ENCODE data around the gene TMEM200B.
"Not testable (repeated sequence)": the region's sequence is repeated elsewhere in the genome, so short reads cannot be mapped to it uniquely, and the experiment has no call there.

Gene TMEM200B

DNA sequence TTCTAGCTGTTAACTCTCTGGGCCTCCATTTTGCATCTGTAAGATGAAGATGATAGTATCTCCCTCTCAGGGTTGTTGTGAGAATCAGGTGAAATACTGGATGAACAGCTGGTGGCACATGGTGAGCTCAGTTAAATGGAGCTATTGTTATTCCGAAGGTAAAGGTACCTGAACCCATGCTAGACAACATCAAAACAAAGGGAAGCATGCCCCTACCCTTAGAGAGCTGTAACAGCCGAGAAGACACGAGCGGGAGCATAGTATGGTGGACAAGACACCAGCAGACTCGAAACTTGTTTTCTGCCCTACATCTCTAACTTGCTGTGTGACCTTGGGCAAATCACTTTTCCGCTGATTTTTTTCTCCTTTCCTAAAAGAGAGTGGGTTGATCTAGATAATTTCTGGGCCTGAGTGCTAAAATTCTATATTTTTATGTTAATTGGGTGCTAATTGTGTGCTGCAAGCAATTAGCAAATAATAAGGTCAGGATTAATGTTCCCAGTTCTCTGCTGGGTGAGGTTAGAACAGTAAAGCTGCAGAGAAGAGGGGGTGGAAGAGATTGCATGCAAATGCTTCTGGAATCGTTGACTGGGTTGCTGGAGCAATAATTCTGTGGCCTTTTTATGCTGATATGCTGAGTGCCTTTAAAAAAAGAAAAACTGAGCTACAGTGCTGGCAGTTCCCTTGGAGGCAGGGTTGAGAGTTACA is 10.8 kb downstream of the TMEM200B start:
- no peak for DNase-seq

DNA sequence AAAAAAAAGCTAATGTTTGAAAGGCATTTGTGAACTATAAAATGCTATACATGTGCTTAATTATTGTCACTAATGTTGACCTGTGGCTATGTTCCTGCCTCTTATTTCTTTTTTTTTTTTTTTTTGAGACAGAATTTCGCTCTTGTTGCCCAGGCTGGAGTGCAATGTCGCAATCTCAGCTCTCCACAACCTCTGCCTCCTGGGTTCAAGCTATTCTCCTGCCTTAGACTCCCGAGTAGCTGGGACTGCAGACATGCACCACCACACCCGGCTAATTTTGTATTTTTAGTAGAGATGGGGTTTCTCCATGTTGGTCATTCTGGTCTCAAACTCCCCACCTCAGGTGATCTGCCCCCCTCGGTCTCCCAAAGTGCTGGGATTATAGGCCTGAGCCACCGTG is 15.7 kb downstream of the TMEM200B start:
- DNase-seq: not testable (repeated sequence)

DNA sequence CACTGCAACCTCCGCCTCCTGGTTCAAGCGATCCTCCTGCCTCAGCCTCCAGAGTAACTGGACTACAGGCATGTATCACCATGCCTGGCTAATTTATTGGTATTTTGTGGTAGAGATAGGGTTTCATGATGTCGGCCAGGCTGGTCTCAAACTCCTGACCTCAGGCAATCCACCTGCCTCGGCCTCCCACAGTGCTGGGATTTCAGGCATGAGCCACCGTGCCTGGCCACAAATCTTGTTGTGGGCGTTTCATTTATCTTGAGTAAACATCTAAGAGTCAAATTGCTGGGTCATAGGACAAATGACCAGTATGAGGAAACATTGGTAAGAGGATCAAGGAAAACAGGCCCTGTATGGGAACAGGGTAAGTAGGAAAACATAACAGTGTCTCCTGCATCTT is 17.9 kb downstream of the TMEM200B start:
- no peak for DNase-seq

DNA sequence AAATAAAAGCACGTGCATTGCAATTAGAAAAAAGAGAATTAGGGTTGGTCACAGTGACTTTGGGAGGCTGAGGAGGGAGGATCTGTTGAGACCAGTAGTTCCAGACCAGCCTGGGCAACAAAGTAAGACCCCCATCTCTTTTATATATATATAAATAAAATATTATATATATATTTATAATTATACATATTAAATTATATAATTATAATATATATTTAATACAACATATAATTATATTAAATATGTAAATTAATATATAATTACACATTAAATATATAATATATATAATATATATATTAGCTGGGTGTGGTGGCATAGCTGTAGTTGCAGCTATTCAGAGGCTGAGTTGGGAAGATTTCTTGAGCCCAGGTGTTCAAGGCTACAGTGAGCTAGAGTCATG is 23.2 kb downstream of the TMEM200B start:
- DNase-seq: no peak

DNA sequence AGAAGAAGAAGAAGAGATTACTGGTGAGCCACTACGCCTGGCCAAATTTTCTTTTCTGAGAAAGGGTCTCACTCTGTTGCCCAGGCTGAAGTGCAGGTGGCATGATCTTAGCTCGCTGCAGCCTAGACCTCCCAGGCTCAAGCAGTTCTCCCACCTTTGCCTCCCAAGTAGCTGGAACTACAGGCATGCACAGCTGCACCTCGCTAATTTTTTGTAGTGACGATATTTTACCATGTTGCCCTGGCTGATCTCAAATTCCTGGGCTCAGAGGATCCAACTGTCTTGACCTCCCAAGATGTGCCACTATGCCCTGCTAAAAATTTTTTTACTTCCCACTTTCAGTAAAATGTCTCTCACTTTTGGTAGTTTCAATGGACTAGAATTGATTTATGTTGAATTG is 24.4 kb downstream of the TMEM200B start:
- DNase-seq: no peak

DNA sequence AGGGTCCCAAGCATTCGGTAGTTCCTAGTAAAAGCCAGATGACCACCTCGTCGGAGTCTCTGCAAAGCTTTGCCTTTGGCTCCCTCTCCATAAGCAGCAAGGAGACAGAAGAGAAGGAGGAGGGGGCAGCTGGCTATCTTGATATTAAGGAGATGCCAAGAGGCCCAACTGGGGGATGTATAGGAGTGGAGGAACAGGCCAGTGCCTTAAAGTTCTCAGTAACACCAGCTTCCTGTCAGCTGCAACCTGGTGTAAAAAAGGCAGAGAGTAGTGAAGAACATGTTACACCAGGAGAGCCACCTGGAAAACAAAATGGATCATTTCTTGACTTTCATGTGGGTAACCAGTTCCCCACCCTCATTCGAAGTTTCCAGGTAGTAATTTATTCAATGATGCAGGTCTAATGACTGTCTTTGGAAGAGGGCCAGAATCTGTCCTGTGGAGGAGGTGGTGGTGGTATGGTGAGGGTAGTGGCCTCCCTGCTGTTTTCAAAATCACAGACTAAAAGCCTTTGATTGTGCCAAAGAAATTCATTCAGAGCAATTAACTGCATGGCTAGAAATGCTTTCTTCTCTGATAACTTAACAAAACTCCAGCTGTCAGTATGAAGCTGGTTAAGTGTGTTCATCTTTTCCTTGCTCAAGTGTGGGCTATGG is 27.3 kb downstream of the TMEM200B start:
- no peak for DNase-seq

DNA sequence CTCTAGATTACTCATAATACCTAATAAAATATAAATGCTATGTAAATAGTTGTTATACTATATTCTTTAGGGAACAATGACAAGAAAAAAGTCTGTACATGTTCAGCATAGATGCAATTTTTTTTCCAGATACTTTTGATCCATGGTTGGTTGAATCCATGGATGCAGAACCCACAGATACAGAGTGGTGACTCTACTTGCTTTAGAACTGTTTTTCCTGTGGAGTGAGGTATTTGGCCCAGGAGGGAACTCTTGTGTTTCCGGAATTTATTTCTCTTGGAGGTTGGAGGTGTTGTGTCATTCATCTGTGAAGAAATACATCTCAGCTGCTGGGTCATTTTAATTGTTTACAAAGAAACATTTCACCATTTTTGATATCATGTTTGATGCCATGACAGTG is 28.7 kb downstream of the TMEM200B start:
- no peak for DNase-seq

DNA sequence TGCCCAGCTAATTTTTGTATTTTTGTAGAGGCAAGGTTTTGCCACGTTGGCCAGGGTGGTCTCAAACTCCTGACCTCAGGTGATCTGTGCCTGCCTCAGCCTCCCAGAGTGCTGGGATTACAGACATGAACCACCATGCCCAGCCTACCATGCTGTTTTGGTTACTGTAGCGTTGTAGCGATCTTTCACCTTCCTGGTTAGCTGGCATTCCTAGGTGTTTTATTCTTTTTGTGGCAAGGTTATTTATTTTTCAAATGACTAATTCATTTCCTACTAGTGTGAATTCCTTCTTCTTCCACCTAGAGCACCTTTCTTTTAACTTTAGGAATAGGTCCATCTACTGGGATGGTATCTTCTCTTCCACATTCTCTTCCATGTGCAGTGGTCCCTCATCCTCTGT is 29.3 kb downstream of the TMEM200B start:
- DNase-seq: no peak

DNA sequence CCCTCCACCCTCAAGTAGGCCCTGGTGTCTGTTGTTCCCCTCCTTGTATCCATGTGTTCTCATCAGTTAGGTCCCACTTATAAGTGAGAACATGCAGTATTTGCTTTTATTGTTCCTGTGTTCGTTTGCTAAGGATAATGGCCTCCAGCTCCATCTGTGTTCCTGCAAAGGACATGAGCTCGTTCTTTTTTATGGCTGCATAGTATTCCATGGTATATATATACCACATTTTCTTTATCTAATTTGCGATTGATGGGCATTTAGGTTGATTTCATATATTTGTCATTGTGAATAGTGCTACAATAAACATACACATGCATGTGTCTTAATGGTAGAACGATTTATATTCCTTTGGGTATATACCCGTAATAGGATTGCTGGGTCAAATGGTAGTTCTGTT is 31.0 kb downstream of the TMEM200B start:
- DNase-seq: not testable (repeated sequence)

DNA sequence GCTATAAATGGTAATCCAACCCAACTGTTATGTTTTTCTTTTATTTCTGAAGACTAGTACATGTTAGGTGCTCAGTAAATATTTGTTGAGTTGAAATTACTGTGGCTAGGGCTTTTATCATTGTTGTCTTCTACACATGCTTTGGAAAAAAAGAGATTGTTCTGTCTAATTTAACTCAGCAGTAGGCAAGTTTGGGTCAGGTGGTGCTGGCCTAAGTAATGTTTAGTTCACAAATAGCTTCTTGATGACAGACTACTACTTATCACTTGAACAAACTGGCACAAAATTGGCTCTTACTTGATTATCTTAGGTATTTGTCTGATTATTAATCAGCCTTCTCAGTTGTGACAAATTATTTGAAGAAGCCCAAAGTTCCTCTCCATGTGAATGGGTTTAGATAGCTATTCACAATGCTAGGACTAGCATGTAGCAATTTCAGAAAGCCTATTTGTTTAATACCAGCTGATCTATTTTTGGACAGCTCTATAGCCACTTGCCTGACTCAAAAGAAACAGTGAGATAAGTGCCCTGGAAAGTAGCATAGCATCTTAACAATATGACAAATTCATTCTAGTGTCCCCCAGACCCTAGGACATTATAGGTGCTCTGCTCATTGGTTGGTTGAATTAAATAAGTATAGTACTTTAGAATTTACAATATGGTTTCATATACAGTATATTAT is 32.6 kb downstream of the TMEM200B start:
- no peak for DNase-seq

DNA sequence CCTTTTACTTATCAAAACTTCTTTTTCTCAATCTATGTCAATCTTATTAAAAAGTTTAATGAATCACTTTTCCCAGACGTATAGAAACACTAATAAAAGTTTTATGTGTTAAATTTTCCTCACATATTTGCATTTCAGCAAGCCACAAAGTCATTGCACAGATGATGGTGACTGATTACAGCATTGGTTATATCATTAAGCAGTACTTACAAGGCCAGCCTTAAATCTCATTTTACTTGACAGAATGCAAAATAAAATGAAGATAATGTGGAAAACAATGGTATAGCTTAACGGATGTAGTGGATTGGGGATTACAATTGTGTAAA is 39.5 kb downstream of the TMEM200B start:
- DNase-seq: no peak

DNA sequence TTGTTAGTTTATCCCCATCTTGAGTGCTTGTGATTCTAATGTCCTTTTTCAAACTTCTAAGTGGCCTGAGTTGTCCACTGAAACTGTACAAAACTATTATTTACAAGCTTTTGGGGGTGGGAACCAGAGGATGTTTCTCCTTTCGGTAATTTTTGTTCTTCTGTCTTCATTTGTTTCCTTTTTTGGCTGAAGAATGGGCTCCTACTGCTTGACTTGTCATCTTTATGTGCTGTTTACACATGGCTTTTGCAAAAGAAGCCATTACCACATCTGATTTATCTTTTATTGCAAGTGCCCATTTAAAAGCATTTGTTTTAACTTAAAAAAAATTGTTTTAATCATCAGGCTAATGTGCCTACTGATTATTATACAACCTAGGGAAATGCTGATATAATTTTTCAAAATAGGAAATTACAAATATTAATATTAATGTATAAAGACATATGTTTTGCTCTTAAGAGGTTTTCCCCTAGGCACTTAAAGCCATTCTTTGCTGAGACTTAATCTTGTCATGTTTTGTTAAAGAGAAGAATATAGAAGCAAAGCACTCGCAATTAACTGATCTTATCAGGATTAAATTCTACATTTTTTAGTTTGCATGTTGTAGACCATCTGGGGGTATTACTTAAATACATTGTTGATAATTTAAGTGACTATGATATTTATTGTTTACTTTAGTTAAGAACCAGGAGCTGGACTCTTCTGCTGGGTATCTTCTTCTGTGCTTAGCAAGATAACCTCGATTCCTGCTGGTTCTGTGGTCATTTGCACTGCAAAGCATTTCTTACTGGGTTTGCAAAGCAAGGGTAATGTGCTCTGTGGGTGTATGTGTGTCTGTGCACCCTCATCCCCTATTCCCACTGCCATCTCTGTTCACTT is 40.1 kb downstream of the TMEM200B start:
- DNase-seq: no peak

DNA sequence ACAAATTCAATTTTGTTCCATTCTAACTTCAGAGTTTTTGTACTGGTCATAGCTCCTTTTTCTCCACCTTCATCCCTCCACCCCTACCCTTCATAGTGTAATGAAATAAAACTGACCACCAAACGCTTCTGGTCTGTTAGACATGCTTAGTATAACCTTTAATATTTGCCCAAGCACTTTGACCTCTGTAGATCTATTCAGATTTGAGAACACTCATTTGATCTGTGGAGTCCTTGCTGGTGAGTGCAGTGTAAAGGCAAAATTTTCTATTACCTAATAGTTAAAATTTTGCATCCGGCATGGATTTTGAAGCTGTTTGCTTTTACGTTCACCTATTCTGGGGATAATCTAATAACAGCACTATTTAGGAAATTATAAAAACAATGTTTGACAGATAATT is 41.2 kb downstream of the TMEM200B start:
- no peak for DNase-seq

DNA sequence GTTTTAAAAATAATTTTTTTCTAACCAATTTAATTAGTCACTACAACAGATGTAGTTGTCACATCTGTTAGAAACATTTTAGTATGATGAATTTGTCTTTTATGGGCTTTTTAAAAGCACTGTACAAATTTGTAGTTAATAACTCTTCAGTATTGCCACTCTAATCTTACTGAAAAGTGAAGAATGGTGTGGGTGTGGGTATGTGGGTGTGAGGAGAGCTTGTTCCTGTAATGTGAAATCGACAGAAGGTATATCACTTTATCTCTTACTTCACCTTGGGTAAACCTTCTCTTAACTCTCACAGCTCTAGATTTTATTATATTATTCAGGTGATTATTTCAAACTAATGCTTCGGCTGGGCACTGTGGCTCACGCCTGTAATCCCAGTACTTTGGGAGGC is 42.5 kb downstream of the TMEM200B start:
- no peak for DNase-seq

DNA sequence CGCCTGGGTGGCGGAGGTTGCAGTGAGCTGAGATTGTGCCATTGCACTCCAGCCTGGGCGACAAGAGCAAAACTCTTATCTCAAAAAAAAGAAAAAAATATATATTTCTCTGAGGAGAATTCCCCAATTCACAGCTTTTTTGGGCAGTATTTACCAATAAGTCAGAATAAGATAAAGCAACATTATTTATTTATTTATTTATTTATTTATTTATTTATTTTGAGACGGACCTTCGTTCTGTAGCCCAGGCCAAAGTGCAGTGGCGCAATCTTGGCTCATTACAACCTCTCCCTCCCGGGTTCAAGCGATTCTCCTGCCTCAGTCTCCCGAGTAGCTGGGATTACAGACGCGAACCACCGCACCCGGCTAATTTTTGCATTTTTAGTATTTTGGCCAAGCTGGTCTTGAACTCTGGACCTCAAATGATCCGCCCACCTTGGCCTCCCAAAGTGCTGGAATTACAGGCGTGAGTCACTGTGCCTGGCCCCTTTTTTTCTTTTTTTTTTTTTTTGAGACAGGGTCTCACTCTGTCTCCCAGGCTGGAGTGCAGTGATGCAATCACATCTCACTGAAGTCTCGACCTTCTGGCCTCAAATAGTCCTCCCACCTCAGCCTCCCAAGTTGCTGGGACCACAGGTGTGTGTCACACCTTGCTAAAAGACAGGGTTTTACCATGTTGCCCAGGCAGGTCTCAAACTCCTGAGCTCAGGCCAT is 43.6 kb downstream of the TMEM200B start:
- not testable (repeated sequence) for DNase-seq

DNA sequence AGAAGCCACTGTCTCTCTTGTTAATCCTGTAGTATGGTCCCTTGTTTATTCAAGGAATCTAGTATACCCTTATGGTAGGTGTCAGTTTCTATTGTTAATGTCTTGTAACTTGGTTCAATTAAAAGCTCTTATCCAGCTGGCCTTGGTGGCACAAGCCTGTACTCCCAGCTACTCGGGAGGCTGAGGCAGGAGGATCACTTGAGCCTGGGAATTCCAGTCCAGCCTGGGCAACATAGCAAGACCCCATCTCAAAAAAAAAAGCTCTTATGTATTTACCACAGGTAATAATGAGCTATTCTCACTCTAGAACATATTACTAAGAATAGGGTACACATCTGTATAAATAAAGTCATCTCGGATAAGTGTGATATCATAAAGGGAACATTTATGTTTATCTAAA is 46.5 kb downstream of the TMEM200B start:
- DNase-seq: no peak
